Measurements from ENCODE around the gene ADAMTS7. TPM values are rescaled to one million over a fixed set of nuclear protein-coding genes. Genes with fewer than 3 reads are reported as not detected.

The ADAMTS7 gene
- total and polyA plus RNA-seq, 4 experiments from 2014 or later = not detected

GRCh38 chr15:78830514-78831228, 19.4 kb upstream of the ADAMTS7 start:
- no peaks in the 10 kb centered on the region for H3K36me3 Mint-ChIP-seq
- H3K27ac ChIP-seq (ENCODE audit: low read depth, low read length) = no peak overlapping the region
- intact Hi-C loops (cut with micrococcal nuclease) = no loop called here
- H3K27me3 Mint-ChIP-seq = peaks cover 4 to 14% of the 10 kb centered on the region in 2 donors
- ChIA-PET POLR2A (ENCODE audit: partially characterized antibody) (no interaction called here), CTCF (ENCODE audit: partially characterized antibody) (no interaction called here)
- no peaks in the 10 kb centered on the region for H3K9me3 ChIP-seq (ENCODE audit: control insufficient read depth in 1 of 2, low read length in 2 of 2)
- H3K27ac Mint-ChIP-seq = no peak overlapping the region
- H3K4me3 Mint-ChIP-seq = peak overlapping the region in 6 of 8 donors; percentile 41 to 81 (median 76)
- H3K4me1 ChIP-seq (ENCODE audit: insufficient read depth, low read length) = no peaks in the 10 kb centered on the region
- H3K36me3 ChIP-seq (ENCODE audit: insufficient read depth, low read length) = no peaks in the 10 kb centered on the region
- no peaks in the 10 kb centered on the region for H3K9me3 Mint-ChIP-seq
- H3K27me3 ChIP-seq (ENCODE audit: insufficient read depth, low read length) = no peaks in the 10 kb centered on the region
- H3K4me1 Mint-ChIP-seq = peaks cover 0 to 20% (median 0%) of the 10 kb centered on the region in 4 donors
- peak overlapping the region in 1 of 2 donors; percentile 32 for H3K4me3 ChIP-seq (ENCODE audit: low read length in 2 of 2)
- no peak for DNase-seq

DNA sequence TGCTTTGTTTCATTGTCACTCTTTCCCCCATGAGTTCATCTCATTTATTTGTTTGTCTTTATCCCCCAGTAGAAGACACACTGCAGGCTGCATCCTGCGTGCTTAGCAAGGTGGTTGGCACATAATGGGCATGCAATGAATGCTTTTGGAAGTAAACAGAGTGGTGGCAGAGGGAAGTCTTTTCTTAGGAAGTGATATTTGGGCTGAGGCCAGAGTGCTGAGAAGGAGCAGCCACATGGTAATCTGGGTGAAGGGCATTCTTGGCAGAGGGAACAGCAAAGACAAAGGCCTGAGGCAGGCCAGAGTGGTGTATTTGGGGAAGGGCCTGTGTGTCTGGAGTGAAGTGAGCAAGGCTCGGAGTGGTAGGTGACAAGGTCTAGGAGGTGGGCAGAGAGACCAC, 17.7 kb upstream of the ADAMTS7 start:
- Histone ChIP-seq H3K36me3 (ENCODE audit: insufficient read depth, low read length) (no peaks in the 10 kb centered on the region), H3K27ac (ENCODE audit: low read depth, low read length) (no peak overlapping the region), H3K4me3 (ENCODE audit: low read length in 2 of 2) (no peak overlapping the region), H3K27me3 (ENCODE audit: insufficient read depth, low read length) (no peaks in the 10 kb centered on the region), H3K4me1 (ENCODE audit: insufficient read depth, low read length) (no peaks in the 10 kb centered on the region), H3K9me3 (ENCODE audit: control insufficient read depth in 1 of 2, low read length in 2 of 2) (no peaks in the 10 kb centered on the region)
- POLR2A ChIA-PET (ENCODE audit: partially characterized antibody) = no interaction called here
- Mint-ChIP-seq H3K4me1 (peaks cover 0 to 20% (median 0%) of the 10 kb centered on the region in 4 donors), H3K27me3 (peaks cover 4 to 14% of the 10 kb centered on the region in 2 donors), H3K9me3 (no peaks in the 10 kb centered on the region), H3K36me3 (no peaks in the 10 kb centered on the region), H3K4me3 (peak overlapping the region in 4 of 8 donors; percentile 1 to 40 (median 5)), H3K27ac (peak overlapping the region in 1 of 7 donors; percentile 48)
- CTCF ChIA-PET (ENCODE audit: partially characterized antibody) = interaction anchor here (0.6 kb wide), 1 partner anchor 142 kb away, joined by 3 read pairs; no protein-coding TSS in a partner anchor
- intact Hi-C loops (cut with micrococcal nuclease) = no loop called here
- DNase-seq = no peak

GRCh38 chr15:78822514-78822913, 11.2 kb upstream of the ADAMTS7 start:
- Histone ChIP-seq H3K4me1 (ENCODE audit: insufficient read depth, low read length) (no peaks in the 10 kb centered on the region), H3K36me3 (ENCODE audit: insufficient read depth, low read length) (no peaks in the 10 kb centered on the region), H3K4me3 (ENCODE audit: low read length in 2 of 2) (no peak overlapping the region), H3K27ac (ENCODE audit: low read depth, low read length) (no peak overlapping the region), H3K9me3 (ENCODE audit: control insufficient read depth in 1 of 2, low read length in 2 of 2) (no peaks in the 10 kb centered on the region), H3K27me3 (ENCODE audit: insufficient read depth, low read length) (no peaks in the 10 kb centered on the region)
- Mint-ChIP-seq H3K4me1 (no peaks in the 10 kb centered on the region), H3K36me3 (no peaks in the 10 kb centered on the region), H3K27me3 (peaks cover 6 to 10% of the 10 kb centered on the region in 2 donors), H3K9me3 (no peaks in the 10 kb centered on the region), H3K27ac (no peak overlapping the region), H3K4me3 (no peak overlapping the region)
- no peak for DNase-seq
- intact Hi-C loops (cut with micrococcal nuclease) = no loop called here
- ChIA-PET POLR2A (ENCODE audit: partially characterized antibody) (no interaction called here), CTCF (ENCODE audit: partially characterized antibody) (no interaction called here)

DNA sequence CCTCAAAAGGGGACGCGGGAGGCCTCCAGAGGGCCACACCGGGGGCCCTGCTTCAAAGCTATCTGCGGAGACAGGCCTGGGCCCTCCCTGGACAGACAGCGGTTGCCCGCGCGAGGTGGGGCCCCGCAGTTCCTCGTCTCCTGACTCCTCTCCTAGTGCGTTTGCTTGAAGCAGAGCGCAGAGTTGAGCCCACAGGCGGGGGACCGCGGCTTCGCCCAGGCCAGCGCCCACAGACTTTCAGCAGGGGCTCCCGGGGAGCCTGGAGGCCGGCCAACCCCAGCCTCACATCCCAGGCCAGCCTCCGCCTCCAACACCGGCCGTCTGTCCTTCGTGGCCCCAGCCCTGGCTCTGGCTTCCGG, 540 bp upstream of the ADAMTS7 start:
- H3K4me3 ChIP-seq (ENCODE audit: low read length in 2 of 2) = no peak overlapping the region
- no peaks in the 10 kb centered on the region for H3K36me3 ChIP-seq (ENCODE audit: insufficient read depth, low read length)
- DNase-seq = no peak
- ChIA-PET CTCF (ENCODE audit: partially characterized antibody) (interaction anchor here (0.9 to 1.4 kb wide), 3 partner anchors 9 to 15 kb away, joined by 3 to 5 read pairs (median 5); no protein-coding TSS in a partner anchor), POLR2A (ENCODE audit: partially characterized antibody) (no interaction called here)
- Mint-ChIP-seq H3K9me3 (peaks cover 0 to 18% (median 5%) of the 10 kb centered on the region in 8 donors), H3K4me3 (peak overlapping the region; percentile 67 to 90 (median 80)), H3K4me1 (peaks cover 9 to 17% (median 13%) of the 10 kb centered on the region in 4 donors), H3K27me3 (peaks cover 38 to 46% of the 10 kb centered on the region in 2 donors), H3K27ac (no peak overlapping the region), H3K36me3 (peaks cover 3 to 5% of the 10 kb centered on the region in 2 donors)
- H3K9me3 ChIP-seq (ENCODE audit: control insufficient read depth in 1 of 2, low read length in 2 of 2) = no peaks in the 10 kb centered on the region
- peaks cover 29% of the 10 kb centered on the region for H3K27me3 ChIP-seq (ENCODE audit: insufficient read depth, low read length)
- no peak overlapping the region for H3K27ac ChIP-seq (ENCODE audit: low read depth, low read length)
- H3K4me1 ChIP-seq (ENCODE audit: insufficient read depth, low read length) = peaks cover 12% of the 10 kb centered on the region
- intact Hi-C loops (cut with micrococcal nuclease) = loop anchor here (10.0 kb wide), 1 partner anchor 57 kb away; no protein-coding TSS in a partner anchor

- no peak overlapping the region for H3K27ac Mint-ChIP-seq
- Histone ChIP-seq H3K27me3 (ENCODE audit: insufficient read depth, low read length) (peaks cover 29% of the 10 kb centered on the region), H3K36me3 (ENCODE audit: insufficient read depth, low read length) (no peaks in the 10 kb centered on the region), H3K4me1 (ENCODE audit: insufficient read depth, low read length) (peaks cover 12% of the 10 kb centered on the region), H3K9me3 (ENCODE audit: control insufficient read depth in 1 of 2, low read length in 2 of 2) (no peaks in the 10 kb centered on the region), H3K4me3 (ENCODE audit: low read length in 2 of 2) (peak overlapping the region in 1 of 2 donors; percentile 28), H3K27ac (ENCODE audit: low read depth, low read length) (no peak overlapping the region)
- DNase-seq = peak in 1 of 5 donors; percentile 15
- H3K4me1 Mint-ChIP-seq = peaks cover 9 to 17% (median 13%) of the 10 kb centered on the region in 4 donors
- ChIA-PET POLR2A (ENCODE audit: partially characterized antibody) (no interaction called here), CTCF (ENCODE audit: partially characterized antibody) (interaction anchor here (0.6 to 1.1 kb wide), 3 partner anchors 8 to 99 kb away, joined by 3 read pairs; no protein-coding TSS in a partner anchor)
- H3K36me3 Mint-ChIP-seq = peaks cover 3 to 5% of the 10 kb centered on the region in 2 donors
- peaks cover 32 to 47% of the 10 kb centered on the region in 2 donors for H3K27me3 Mint-ChIP-seq
- H3K9me3 Mint-ChIP-seq = peaks cover 0 to 18% (median 5%) of the 10 kb centered on the region in 8 donors
- H3K4me3 Mint-ChIP-seq = peak overlapping the region; percentile 55 to 81 (median 79)
- intact Hi-C loops (cut with micrococcal nuclease) = loop anchor here (10.0 kb wide), 1 partner anchor 56 kb away; no protein-coding TSS in a partner anchor
Measured at GRCh38 chr15:78810362-78811123, 721 bp downstream of the ADAMTS7 start.

- Mint-ChIP-seq H3K4me1 (peaks cover 9 to 17% (median 13%) of the 10 kb centered on the region in 4 donors), H3K27ac (peak overlapping the region in 1 of 7 donors; percentile 5), H3K4me3 (peak overlapping the region; percentile 36 to 76 (median 44)), H3K27me3 (peaks cover 32 to 49% of the 10 kb centered on the region in 2 donors), H3K9me3 (peaks cover 0 to 18% (median 5%) of the 10 kb centered on the region in 8 donors), H3K36me3 (peaks cover 3 to 5% of the 10 kb centered on the region in 2 donors)
- peaks cover 29% of the 10 kb centered on the region for H3K27me3 ChIP-seq (ENCODE audit: insufficient read depth, low read length)
- no peaks in the 10 kb centered on the region for H3K36me3 ChIP-seq (ENCODE audit: insufficient read depth, low read length)
- no peaks in the 10 kb centered on the region for H3K9me3 ChIP-seq (ENCODE audit: control insufficient read depth in 1 of 2, low read length in 2 of 2)
- H3K4me1 ChIP-seq (ENCODE audit: insufficient read depth, low read length) = peaks cover 12% of the 10 kb centered on the region
- ChIA-PET POLR2A (ENCODE audit: partially characterized antibody) (interaction anchor here (0.6 kb wide), 1 partner anchor 11 kb away, joined by 3 read pairs; no protein-coding TSS in a partner anchor), CTCF (ENCODE audit: partially characterized antibody) (interaction anchor here (0.9 to 1.1 kb wide), 2 partner anchors 9 to 69 kb away, joined by 3 read pairs; no protein-coding TSS in a partner anchor)
- DNase-seq = no peak
- intact Hi-C loops (cut with micrococcal nuclease) = loop anchor here (10.0 kb wide), 1 partner anchor 55 kb away; no protein-coding TSS in a partner anchor
- H3K27ac ChIP-seq (ENCODE audit: low read depth, low read length) = no peak overlapping the region
- H3K4me3 ChIP-seq (ENCODE audit: low read length in 2 of 2) = no peak overlapping the region
Measured at GRCh38 chr15:78810003-78810361, 1.3 kb downstream of the ADAMTS7 start.

DNA sequence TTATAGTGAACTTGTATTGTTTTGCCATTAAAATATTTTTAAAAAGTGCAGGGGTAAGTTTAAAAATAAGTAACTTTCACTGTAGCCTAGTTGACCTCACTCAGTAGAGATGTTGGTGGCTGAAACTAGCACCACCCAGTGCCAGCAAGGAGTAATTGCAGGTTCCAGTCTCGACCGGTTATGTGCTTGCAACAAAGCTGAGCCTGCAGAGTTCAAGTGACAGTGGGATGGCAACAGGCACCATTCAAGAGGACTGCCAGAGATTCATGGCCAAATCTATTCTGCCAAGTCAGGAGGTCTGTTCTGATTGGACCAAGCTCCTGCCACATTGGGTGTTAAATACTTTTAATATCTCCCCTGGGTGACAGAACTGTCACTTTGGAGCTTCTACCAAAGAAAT, 2.7 kb downstream of the ADAMTS7 start:
- Histone ChIP-seq H3K36me3 (ENCODE audit: insufficient read depth, low read length) (no peaks in the 10 kb centered on the region), H3K9me3 (ENCODE audit: control insufficient read depth in 1 of 2, low read length in 2 of 2) (no peaks in the 10 kb centered on the region), H3K4me3 (ENCODE audit: low read length in 2 of 2) (no peak overlapping the region), H3K27me3 (ENCODE audit: insufficient read depth, low read length) (peaks cover 29% of the 10 kb centered on the region), H3K4me1 (ENCODE audit: insufficient read depth, low read length) (peaks cover 12% of the 10 kb centered on the region), H3K27ac (ENCODE audit: low read depth, low read length) (no peak overlapping the region)
- ChIA-PET CTCF (ENCODE audit: partially characterized antibody) (interaction anchor here (1.1 kb wide), 2 partner anchors 9 to 54 kb away, joined by 3 read pairs; no protein-coding TSS in a partner anchor), POLR2A (ENCODE audit: partially characterized antibody) (no interaction called here)
- Mint-ChIP-seq H3K4me1 (peaks cover 9 to 17% (median 13%) of the 10 kb centered on the region in 4 donors), H3K27ac (no peak overlapping the region), H3K36me3 (peaks cover 3 to 5% of the 10 kb centered on the region in 2 donors), H3K27me3 (peaks cover 27 to 38% of the 10 kb centered on the region in 2 donors), H3K4me3 (no peak overlapping the region), H3K9me3 (peaks cover 0 to 18% (median 5%) of the 10 kb centered on the region in 8 donors)
- intact Hi-C loops (cut with micrococcal nuclease) = no loop called here
- DNase-seq = no peak
